PFSK-1 (cell line): ENCODE results near the gene NINJ2.

Experiments
- FOXP2 ChIP-seq: optimal IDR thresholded peaks from 2 replicates; pipeline ENCODE3; 2011; ENCODE audit warnings: borderline replicate concordance, control low read depth, inconsistent platforms; ENCODE audit not compliant: insufficient read depth; ENCODE audit errors: extremely low read length, extremely low read depth
- POLR2AphosphoS5 ChIP-seq: IDR thresholded peaks from 2 replicates; pipeline ENCODE4 v1.6.1; 2012; ENCODE audit warnings: low read depth, mild to moderate bottlenecking, control low read depth, low read length, moderate library complexity
- REST ChIP-seq, 2 experiments: IDR thresholded peaks; 2 replicates each; pipeline versions ENCODE4 v1.6.1 to v1.8.0; 2011 to 2012; ENCODE audit warnings: low read depth in 2 of 2, low read length in 2 of 2, control low read depth in 1 of 2, inconsistent platforms in 1 of 2, mild to moderate bottlenecking in 1 of 2, moderate library complexity in 1 of 2; ENCODE audit not compliant: insufficient read depth in 1 of 2
- SIN3A ChIP-seq: IDR thresholded peaks from 2 replicates; pipeline ENCODE4 v1.6.1; 2012; ENCODE audit warnings: mild to moderate bottlenecking, low read length, moderate library complexity, borderline replicate concordance; ENCODE audit not compliant: insufficient read depth
- TAF1 ChIP-seq: IDR thresholded peaks from 2 replicates; pipeline ENCODE4 v1.6.1; 2012; ENCODE audit warnings: low read length, control low read depth, borderline replicate concordance; ENCODE audit not compliant: insufficient read depth

NINJ2 gene

GRCh38 chr12:561391-561705 lies 101.9 kb downstream of the NINJ2 start:
- no peak for TF ChIP-seq TAF1
- TF ChIP-seq REST (IDR thresholded peaks at IDR 0.05; ENCODE audit: insufficient read depth in 1 of 2, low read depth in 2 of 2, low read length in 2 of 2) = no peak
- TF ChIP-seq FOXP2 = no peak
- no peak for TF ChIP-seq POLR2AphosphoS5
- TF ChIP-seq SIN3A = no peak

- TF ChIP-seq POLR2AphosphoS5 (no peak), SIN3A (no peak), FOXP2 (no peak), REST (IDR thresholded peaks at IDR 0.05; ENCODE audit: insufficient read depth in 1 of 2, low read depth in 2 of 2, low read length in 2 of 2) (no peak), TAF1 (no peak)
These were observed 102.4 kb downstream of the NINJ2 start for GRCh38 chr12:560691-561390.

GRCh38 chr12:559906-560455 lies 103.3 kb downstream of the NINJ2 start:
- TF ChIP-seq REST (IDR thresholded peaks at IDR 0.05; ENCODE audit: insufficient read depth in 1 of 2, low read depth in 2 of 2, low read length in 2 of 2) (no peak), POLR2AphosphoS5 (0 out of 2 replicates have a peak, but pooled peaks have one; percentile 15), SIN3A (no peak), TAF1 (no peak), FOXP2 (no peak)

- TF ChIP-seq TAF1 = no peak
- TF ChIP-seq POLR2AphosphoS5 = no peak
- TF ChIP-seq FOXP2 = no peak
- no peak for TF ChIP-seq SIN3A
These were observed 103.9 kb downstream of the NINJ2 start for GRCh38 chr12:559208-559905.

- TF ChIP-seq FOXP2 = no peak
- TF ChIP-seq REST (IDR thresholded peaks at IDR 0.05; ENCODE audit: insufficient read depth in 1 of 2, low read depth in 2 of 2, low read length in 2 of 2) = no peak
- no peak for TF ChIP-seq POLR2AphosphoS5
- TF ChIP-seq SIN3A = no peak
- TF ChIP-seq TAF1 = no peak
These were observed 104.7 kb downstream of the NINJ2 start for GRCh38 chr12:558580-558979.
